Thyroid gland (tissue), 4 donors: Measurements from ENCODE around the gene BEST2.

Experiments
- CTCF ChIP-seq, 6 experiments: fragments of 200-600 bp in 3 of 6; fragments of 450-650 bp in 3 of 6; sonication (generic) in 3 of 6; IDR thresholded peaks; one replicate each; pipeline ENCODE4 v1.5.1; 2016 to 2019; ENCODE audit warnings: antibody characterized with exemption in 6 of 6, mild to moderate bottlenecking in 2 of 6, inconsistent platforms in 1 of 6, moderate library complexity in 1 of 6
- POLR2A ChIP-seq, 2 donors: fragments of 450-650 bp; IDR thresholded peaks; one replicate each; pipeline ENCODE4 v1.6.1; 2017; ENCODE audit warnings: antibody characterized with exemption in 2 of 2, mild to moderate bottlenecking in 2 of 2, moderate library complexity in 1 of 2

GRCh38 chr19:12802267-12803106, 50.9 kb downstream of the BEST2 start:
- TF ChIP-seq CTCF (IDR thresholded peaks at IDR 0.05) (no peak), POLR2A (IDR thresholded peaks at IDR 0.05) (no peak)
